Caco-2 (cell line): ENCODE results near the gene HSPG2. TPM values are rescaled to one million over a fixed set of nuclear protein-coding genes. Genes with fewer than 3 reads are reported as not detected.
A peak's percentile ranks its signal among the peaks of the same experiment; 100 is the strongest.

Experiments used
- BruUV-seq: library from RNA; stranded (reverse); fragments of 400-500 nt; replicated peaks from 2 replicates; lab custom pipeline; 2021; lab: Mats Ljungman, UMichigan
- CTCF ChIA-PET: fragments of 300-600 bp; sonication (Branson Sonifier 250); formaldehyde crosslinking; loops from one replicate; lab custom pipeline; 2022; ENCODE audit warnings: antibody characterized with exemption; lab: Charles Lee
- POLR2A ChIA-PET: fragments of 300-600 bp; sonication (Branson Sonifier 250); formaldehyde crosslinking; loops from one replicate; lab custom pipeline; 2022; ENCODE audit warnings: antibody characterized with exemption; lab: Charles Lee
- DNase-seq, 2 experiments: peaks; one replicate each; pipeline versions ENCODE4 v3.0.0 to v3.0.0-alpha.2; 2020 to 2022
- H3K27me3 ChIP-seq: replicated peaks from 2 replicates; pipeline ENCODE4 v1.6.0; 2011; ENCODE audit warnings: low read length; ENCODE audit not compliant: control insufficient read depth, insufficient read depth
- H3K36me3 ChIP-seq: 2 replicates; pipeline ENCODE4 v1.5.1; 2011; ENCODE audit warnings: low read length; ENCODE audit not compliant: control insufficient read depth, insufficient read depth
- H3K4me1 ChIP-seq: fragments of 250-450 bp; sonication (Bioruptor Pico); 2 replicates; pipeline ENCODE4 v1.5.1; 2020; ENCODE audit warnings: mild to moderate bottlenecking
- H3K4me3 ChIP-seq: 2 replicates; pipeline ENCODE4 v1.5.1; 2011; ENCODE audit warnings: low read depth, mild to moderate bottlenecking, control low read depth, low read length
- H3K9me3 ChIP-seq: fragments of 250-450 bp; sonication (Bioruptor Pico); 2 replicates; pipeline ENCODE4 v1.5.1; 2020; ENCODE audit warnings: mild to moderate bottlenecking, moderate library complexity
- H3K27ac Mint-ChIP-seq: one replicate; pipeline ENCODE4 v1.8.0; 2022; ENCODE audit warnings: mixed read lengths; ENCODE audit not compliant: unreplicated experiment
- H3K27me3 Mint-ChIP-seq: one replicate; pipeline ENCODE4 v1.8.0; 2022; ENCODE audit warnings: mixed read lengths; ENCODE audit not compliant: insufficient read depth, unreplicated experiment
- H3K36me3 Mint-ChIP-seq: one replicate; pipeline ENCODE4 v1.8.0; 2022; ENCODE audit warnings: mild to moderate bottlenecking, mixed read lengths; ENCODE audit not compliant: insufficient read depth, unreplicated experiment
- H3K4me1 Mint-ChIP-seq: one replicate; pipeline ENCODE4 v1.8.0; 2022; ENCODE audit warnings: low read depth, mixed read lengths; ENCODE audit not compliant: unreplicated experiment
- H3K4me3 Mint-ChIP-seq: one replicate; pipeline ENCODE4 v1.8.0; 2022; ENCODE audit warnings: mild to moderate bottlenecking, moderate library complexity, mixed read lengths; ENCODE audit not compliant: unreplicated experiment
- H3K9me3 Mint-ChIP-seq: one replicate; pipeline ENCODE4 v1.8.0; 2022; ENCODE audit warnings: mixed read lengths; ENCODE audit not compliant: unreplicated experiment
- intact Hi-C: fragments of 100-400 bp; cut with micrococcal nuclease; formaldehyde crosslinking; loops from one replicate; pipeline ENCODE4 v1.10.0; 2022; ENCODE audit not compliant: unreplicated experiment
- total RNA-seq: library from RNA; stranded (reverse); gene quantifications from 2 replicates; pipeline ENCODE4 v1.2.3, GENCODE V29; 2022
- TF ChIP-seq, protein P1 (sequence below), 2 experiments: fragments of 200-600 bp in 1 of 2; IDR thresholded peaks; 1 replicate in 1 of 2; 2 replicates in 1 of 2; pipeline versions ENCODE4 v1.5.1 to v1.8.0; 2011 to 2022; ENCODE audit warnings: antibody characterized with exemption in 1 of 2, control low read depth in 1 of 2, inconsistent platforms in 1 of 2, low read depth in 1 of 2, low read length in 1 of 2, mild to moderate bottlenecking in 1 of 2, moderate library complexity in 1 of 2; ENCODE audit not compliant: insufficient read depth in 1 of 2, severe bottlenecking in 1 of 2, unreplicated experiment in 1 of 2

The HSPG2 gene
- total RNA-seq, 1 experiment from 2014 or later, result 237 TPM

DNA sequence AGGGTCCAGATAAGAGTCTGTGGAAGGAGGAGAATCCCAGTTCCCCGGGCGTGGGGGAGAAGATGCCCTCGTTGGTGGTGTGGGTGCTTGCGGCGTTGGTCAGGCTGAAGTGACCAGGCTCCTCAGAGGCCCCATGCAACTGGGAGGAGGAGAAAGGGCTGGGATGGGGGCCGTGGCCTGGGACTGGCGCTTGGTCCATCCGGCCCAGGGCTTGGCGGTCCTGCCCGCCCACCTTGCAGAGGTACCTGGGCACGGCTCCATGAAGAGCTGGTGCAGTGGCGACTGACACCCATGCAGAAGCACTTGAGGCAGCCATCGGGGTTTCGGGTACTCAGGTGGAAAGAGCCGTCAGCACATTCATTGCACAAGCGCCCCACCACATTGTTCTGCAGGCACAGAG is 60.8 kb downstream of the HSPG2 start:
- ChIA-PET POLR2A (no interaction called here), CTCF (no interaction called here)
- no peak overlapping the region for H3K4me3 ChIP-seq
- H3K9me3 ChIP-seq, result no peaks in the 10 kb centered on the region
- intact Hi-C loops, result no loop called here
- Mint-ChIP-seq H3K4me1 (no peaks in the 10 kb centered on the region), H3K27ac (no peak overlapping the region), H3K4me3 (no peak overlapping the region), H3K27me3 (no peaks in the 10 kb centered on the region), H3K9me3 (no peaks in the 10 kb centered on the region), H3K36me3 (peaks cover 65% of the 10 kb centered on the region)
- no peak for DNase-seq
- TF ChIP-seq, protein P1, sequence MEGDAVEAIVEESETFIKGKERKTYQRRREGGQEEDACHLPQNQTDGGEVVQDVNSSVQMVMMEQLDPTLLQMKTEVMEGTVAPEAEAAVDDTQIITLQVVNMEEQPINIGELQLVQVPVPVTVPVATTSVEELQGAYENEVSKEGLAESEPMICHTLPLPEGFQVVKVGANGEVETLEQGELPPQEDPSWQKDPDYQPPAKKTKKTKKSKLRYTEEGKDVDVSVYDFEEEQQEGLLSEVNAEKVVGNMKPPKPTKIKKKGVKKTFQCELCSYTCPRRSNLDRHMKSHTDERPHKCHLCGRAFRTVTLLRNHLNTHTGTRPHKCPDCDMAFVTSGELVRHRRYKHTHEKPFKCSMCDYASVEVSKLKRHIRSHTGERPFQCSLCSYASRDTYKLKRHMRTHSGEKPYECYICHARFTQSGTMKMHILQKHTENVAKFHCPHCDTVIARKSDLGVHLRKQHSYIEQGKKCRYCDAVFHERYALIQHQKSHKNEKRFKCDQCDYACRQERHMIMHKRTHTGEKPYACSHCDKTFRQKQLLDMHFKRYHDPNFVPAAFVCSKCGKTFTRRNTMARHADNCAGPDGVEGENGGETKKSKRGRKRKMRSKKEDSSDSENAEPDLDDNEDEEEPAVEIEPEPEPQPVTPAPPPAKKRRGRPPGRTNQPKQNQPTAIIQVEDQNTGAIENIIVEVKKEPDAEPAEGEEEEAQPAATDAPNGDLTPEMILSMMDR (IDR thresholded peaks at IDR 0.05; ENCODE audit: insufficient read depth in 1 of 2, low read depth in 1 of 2, low read length in 1 of 2, severe bottlenecking in 1 of 2, unreplicated experiment in 1 of 2), result no peak
- no TSS peak for BruUV-seq
- H3K36me3 ChIP-seq, result peaks cover 5% of the 10 kb centered on the region
- H3K4me1 ChIP-seq, result no peaks in the 10 kb centered on the region
- no peaks in the 10 kb centered on the region for H3K27me3 ChIP-seq

DNA sequence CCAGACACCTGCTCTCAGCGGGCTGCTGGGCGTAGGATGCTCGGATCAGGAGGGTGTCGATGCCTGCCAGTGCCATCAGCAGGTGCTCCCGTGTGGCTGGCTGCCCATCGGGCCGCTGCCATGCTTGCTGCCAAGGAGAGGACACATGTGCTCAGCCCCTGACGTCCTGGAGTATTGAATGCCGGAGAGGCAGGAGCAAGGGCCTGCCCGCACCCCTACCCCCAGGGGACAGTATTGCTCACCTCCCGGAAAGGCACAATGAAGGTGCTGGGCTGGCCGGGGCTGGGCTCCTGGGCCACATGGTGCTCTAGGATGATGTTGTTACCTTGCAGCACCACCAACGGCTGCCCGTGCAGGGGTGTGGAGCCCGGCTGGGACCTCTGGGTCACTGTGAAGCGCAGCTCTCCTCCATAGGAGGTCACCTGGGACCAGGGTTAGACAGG is 61.5 kb downstream of the HSPG2 start:
- TF ChIP-seq, protein P1 (IDR thresholded peaks at IDR 0.05; ENCODE audit: insufficient read depth in 1 of 2, low read depth in 1 of 2, low read length in 1 of 2, severe bottlenecking in 1 of 2, unreplicated experiment in 1 of 2), result no peak
- Histone ChIP-seq H3K4me3 (no peak overlapping the region), H3K27me3 (no peaks in the 10 kb centered on the region), H3K4me1 (no peaks in the 10 kb centered on the region), H3K36me3 (peaks cover 4% of the 10 kb centered on the region), H3K9me3 (no peaks in the 10 kb centered on the region)
- TSS peak; percentile 37 for BruUV-seq
- no peaks in the 10 kb centered on the region for H3K4me1 Mint-ChIP-seq
- ChIA-PET POLR2A (no interaction called here), CTCF (no interaction called here)
- intact Hi-C loops, result no loop called here
- H3K27me3 Mint-ChIP-seq, result no peaks in the 10 kb centered on the region
- no peaks in the 10 kb centered on the region for H3K9me3 Mint-ChIP-seq
- H3K36me3 Mint-ChIP-seq, result peaks cover 68% of the 10 kb centered on the region
- DNase-seq, result no peak
- H3K27ac Mint-ChIP-seq, result no peak overlapping the region
- no peak overlapping the region for H3K4me3 Mint-ChIP-seq

DNA sequence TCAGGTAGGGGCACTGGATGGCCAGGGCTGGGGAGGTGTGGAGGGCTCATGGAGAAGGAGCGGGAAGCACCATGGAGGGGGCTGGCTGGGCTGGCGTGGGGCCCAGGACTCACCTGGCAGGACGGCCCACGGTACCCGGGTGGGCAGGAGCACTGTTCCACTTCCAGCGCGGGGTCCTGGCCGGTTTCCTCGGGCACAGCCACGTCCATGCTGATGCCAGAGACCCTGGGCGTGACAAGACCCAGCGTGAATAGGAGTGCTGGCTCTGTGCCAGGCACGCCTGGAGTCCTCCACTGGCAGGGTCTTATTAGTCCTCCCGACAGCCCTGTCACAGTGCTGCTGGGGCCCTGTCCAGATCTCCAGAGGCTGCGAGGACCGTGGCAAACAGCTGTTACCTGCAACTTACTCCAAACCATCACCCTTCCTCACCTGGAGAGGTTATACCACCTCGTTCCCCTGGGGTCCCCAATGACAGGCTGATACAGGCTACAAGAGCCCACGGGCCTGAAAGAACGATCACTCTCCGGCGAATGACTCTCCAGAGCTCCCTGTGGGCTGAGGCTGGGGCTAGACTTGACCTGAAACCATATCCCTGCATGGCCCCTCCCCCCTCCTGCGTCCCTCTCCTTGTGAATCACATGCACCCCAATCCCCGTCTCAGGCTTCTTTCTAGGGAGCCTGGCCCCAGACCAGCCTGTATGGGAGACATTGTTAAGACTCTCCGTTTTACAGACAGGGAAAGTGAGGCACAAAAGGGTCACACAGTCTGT is 62.1 kb downstream of the HSPG2 start:
- no peaks in the 10 kb centered on the region for H3K4me1 ChIP-seq
- DNase-seq, result no peak
- Mint-ChIP-seq H3K36me3 (peaks cover 73% of the 10 kb centered on the region), H3K4me3 (no peak overlapping the region), H3K4me1 (no peaks in the 10 kb centered on the region), H3K9me3 (no peaks in the 10 kb centered on the region), H3K27ac (no peak overlapping the region), H3K27me3 (no peaks in the 10 kb centered on the region)
- intact Hi-C loops, result no loop called here
- no peaks in the 10 kb centered on the region for H3K9me3 ChIP-seq
- no TSS peak for BruUV-seq
- POLR2A ChIA-PET, result no interaction called here
- CTCF ChIA-PET, result no interaction called here
- H3K4me3 ChIP-seq, result no peak overlapping the region
- H3K36me3 ChIP-seq, result peaks cover 2% of the 10 kb centered on the region; the same call in 1 of the 2 replicates
- TF ChIP-seq, protein P1 (IDR thresholded peaks at IDR 0.05; ENCODE audit: insufficient read depth in 1 of 2, low read depth in 1 of 2, low read length in 1 of 2, severe bottlenecking in 1 of 2, unreplicated experiment in 1 of 2), result no peak
- no peaks in the 10 kb centered on the region for H3K27me3 ChIP-seq
